H9 (cell line): ENCODE data around the gene GNA12. TPM values are rescaled to one million over a fixed set of nuclear protein-coding genes. Genes with fewer than 3 reads are reported as not detected.

ENCODE experiments used
- DNase-seq: peaks from one replicate; pipeline ENCODE4 v3.0.0-alpha.2; 2017
- H2AFZ ChIP-seq: one replicate; pipeline ENCODE4 v1.6.1; 2013; ENCODE audit warnings: mild to moderate bottlenecking, low read length, control low read depth, moderate library complexity
- H2AK5ac ChIP-seq: 2 replicates; pipeline ENCODE4 v1.6.1; 2013; ENCODE audit warnings: low read length, control low read depth, mixed read lengths; ENCODE audit not compliant: insufficient read length
- H2BK120ac ChIP-seq: one replicate; pipeline ENCODE4 v1.6.1; 2013; ENCODE audit warnings: low read depth, mild to moderate bottlenecking, low read length, control low read depth, inconsistent platforms; ENCODE audit not compliant: poor library complexity, severe bottlenecking
- H2BK12ac ChIP-seq: 2 replicates; pipeline ENCODE4 v1.6.1; 2013; ENCODE audit warnings: low read length, control low read depth, mixed read lengths, low read depth; ENCODE audit not compliant: insufficient read length
- H2BK15ac ChIP-seq: 2 replicates; pipeline ENCODE4 v1.6.1; 2013; ENCODE audit warnings: low read depth, low read length, control low read depth
- H2BK20ac ChIP-seq: one replicate; pipeline ENCODE4 v1.6.1; 2013; ENCODE audit warnings: low read depth, mild to moderate bottlenecking, low read length, control low read depth, inconsistent platforms; ENCODE audit not compliant: poor library complexity, severe bottlenecking
- H2BK5ac ChIP-seq: 2 replicates; pipeline ENCODE4 v1.6.1; 2013; ENCODE audit warnings: low read length, control low read depth, mixed read lengths; ENCODE audit not compliant: insufficient read length
- H3K14ac ChIP-seq: 2 replicates; pipeline ENCODE4 v1.6.1; 2013; ENCODE audit warnings: low read length, control low read depth; ENCODE audit not compliant: insufficient read depth
- H3K18ac ChIP-seq: 2 replicates; pipeline ENCODE4 v1.6.1; 2013; ENCODE audit warnings: low read depth, mild to moderate bottlenecking, mixed read lengths, low read length, control low read depth; ENCODE audit not compliant: insufficient read length
- H3K23ac ChIP-seq: 2 replicates; pipeline ENCODE4 v1.6.1; 2013; ENCODE audit warnings: low read length, control low read depth, mixed read lengths, low read depth; ENCODE audit not compliant: insufficient read length
- H3K23me2 ChIP-seq: 2 replicates; pipeline ENCODE4 v1.6.1; 2013; ENCODE audit warnings: low read depth, mild to moderate bottlenecking, mixed read lengths, low read length, control low read depth; ENCODE audit not compliant: insufficient read length, poor library complexity, severe bottlenecking
- H3K27ac ChIP-seq: 2 replicates; pipeline ENCODE4 v1.5.1; 2013; ENCODE audit warnings: low read length, control low read depth, mixed read lengths, low read depth; ENCODE audit not compliant: insufficient read length
- H3K27me3 ChIP-seq: 2 replicates; pipeline ENCODE4 v1.6.1; 2013; ENCODE audit warnings: low read length, control low read depth, inconsistent platforms; ENCODE audit not compliant: insufficient read depth
- H3K4ac ChIP-seq: 2 replicates; pipeline ENCODE4 v1.6.1; 2013; ENCODE audit warnings: low read depth, mild to moderate bottlenecking, control low read depth, inconsistent platforms, low read length, moderate library complexity
- H3K4me1 ChIP-seq: 2 replicates; pipeline ENCODE4 v1.6.1; 2013; ENCODE audit warnings: low read length, control low read depth, inconsistent platforms; ENCODE audit not compliant: insufficient read depth
- H3K4me2 ChIP-seq: 2 replicates; pipeline ENCODE4 v1.6.1; 2013; ENCODE audit warnings: low read length, control low read depth, mixed read lengths; ENCODE audit not compliant: insufficient read length, insufficient read depth
- H3K56ac ChIP-seq: 2 replicates; pipeline ENCODE4 v1.6.1; 2013; ENCODE audit warnings: low read depth, mild to moderate bottlenecking, mixed read lengths, low read length, control low read depth; ENCODE audit not compliant: insufficient read length
- H3K79me1 ChIP-seq: 2 replicates; pipeline ENCODE4 v1.6.1; 2013; ENCODE audit warnings: low read depth, mild to moderate bottlenecking, moderate library complexity, low read length, control low read depth, inconsistent platforms; ENCODE audit not compliant: insufficient read depth, poor library complexity, severe bottlenecking
- H3K79me2 ChIP-seq: 2 replicates; pipeline ENCODE4 v1.6.1; 2013; ENCODE audit warnings: low read length, control low read depth, inconsistent platforms; ENCODE audit not compliant: insufficient read depth
- H3K9ac ChIP-seq: 2 replicates; pipeline ENCODE4 v1.6.1; 2013; ENCODE audit warnings: low read length, control low read depth, mixed read lengths; ENCODE audit not compliant: insufficient read length; ENCODE audit errors: extremely low read depth
- H3K9me3 ChIP-seq: one replicate; pipeline ENCODE4 v1.6.1; 2013; ENCODE audit warnings: low read depth, low read length, inconsistent platforms; ENCODE audit not compliant: control insufficient read depth
- H3T11ph ChIP-seq: one replicate; pipeline ENCODE4 v1.6.1; 2013; ENCODE audit warnings: mild to moderate bottlenecking, low read length, control low read depth, inconsistent platforms
- H4K20me1 ChIP-seq: one replicate; pipeline ENCODE4 v1.6.1; 2013; ENCODE audit not compliant: control insufficient read depth, insufficient read length, insufficient read depth
- H4K5ac ChIP-seq: 2 replicates; pipeline ENCODE4 v1.6.1; 2013; ENCODE audit warnings: low read depth, mild to moderate bottlenecking, mixed read lengths, low read length, control low read depth; ENCODE audit not compliant: insufficient read length
- H4K8ac ChIP-seq: replicated peaks from 2 replicates; pipeline ENCODE4 v1.6.1; 2013; ENCODE audit warnings: low read length, control low read depth, mixed read lengths, low read depth; ENCODE audit not compliant: insufficient read length
- H4K91ac ChIP-seq: 2 replicates; pipeline ENCODE4 v1.6.1; 2013; ENCODE audit warnings: low read depth, mild to moderate bottlenecking, moderate library complexity, mixed read lengths, low read length, control low read depth; ENCODE audit not compliant: insufficient read length
- H3K27ac Mint-ChIP-seq, 3 experiments: 2 replicates in 2 of 3; 3 replicates in 1 of 3; pipeline ENCODE4 v1.8.0; 2020 to 2021; ENCODE audit warnings: mixed read lengths in 3 of 3, mild to moderate bottlenecking in 1 of 3, moderate library complexity in 1 of 3
- H3K27me3 Mint-ChIP-seq: 2 replicates; pipeline ENCODE4 v1.8.0; 2021; ENCODE audit warnings: low read depth, mild to moderate bottlenecking, moderate library complexity, mixed read lengths
- H3K36me3 Mint-ChIP-seq, 3 experiments: 2 replicates in 2 of 3; 3 replicates in 1 of 3; pipeline ENCODE4 v1.8.0; 2020 to 2021; ENCODE audit warnings: low read depth in 3 of 3, mixed read lengths in 3 of 3; ENCODE audit not compliant: insufficient read depth in 1 of 3
- H3K4me1 Mint-ChIP-seq, 2 experiments: 2 replicates each; pipeline ENCODE4 v1.8.0; 2020; ENCODE audit warnings: mixed read lengths in 2 of 2
- H3K4me3 Mint-ChIP-seq, 2 experiments: 2 replicates in 1 of 2; 3 replicates in 1 of 2; pipeline ENCODE4 v1.8.0; 2020 to 2021; ENCODE audit warnings: mild to moderate bottlenecking in 2 of 2, mixed read lengths in 2 of 2, moderate library complexity in 1 of 2
- H3K9me3 Mint-ChIP-seq, 2 experiments: 2 replicates in 1 of 2; 3 replicates in 1 of 2; pipeline ENCODE4 v1.8.0; 2020; ENCODE audit warnings: mild to moderate bottlenecking in 2 of 2, mixed read lengths in 2 of 2, moderate library complexity in 1 of 2
- WGBS: extraction: QIAGEN DNeasy Blood & Tissue Kit; methylation state at CpG from one replicate; pipeline ENCODE4 v1.1.7; 2013; ENCODE audit warnings: missing lambda C conversion rate, low lambda C conversion rate, mixed read lengths; ENCODE audit not compliant: insufficient read length; ENCODE audit errors: extremely low coverage; 5-methylcytosine and 5-hydroxymethylcytosine counted together
- total RNA-seq: library from RNA; stranded (reverse); gene quantifications from 2 replicates; pipeline ENCODE4 v1.2.1, GENCODE V29; 2021
- TF ChIP-seq, protein P1 (sequence below): fragments of 200-600 bp; sonication (generic); conservative IDR thresholded peaks from 3 replicates; pipeline ENCODE4 v1.8.0; 2021; ENCODE audit warnings: antibody characterized with exemption, mild to moderate bottlenecking

Gene GNA12
- total RNA-seq, 1 experiment from 2014 or later, result 60.2 TPM

DNA sequence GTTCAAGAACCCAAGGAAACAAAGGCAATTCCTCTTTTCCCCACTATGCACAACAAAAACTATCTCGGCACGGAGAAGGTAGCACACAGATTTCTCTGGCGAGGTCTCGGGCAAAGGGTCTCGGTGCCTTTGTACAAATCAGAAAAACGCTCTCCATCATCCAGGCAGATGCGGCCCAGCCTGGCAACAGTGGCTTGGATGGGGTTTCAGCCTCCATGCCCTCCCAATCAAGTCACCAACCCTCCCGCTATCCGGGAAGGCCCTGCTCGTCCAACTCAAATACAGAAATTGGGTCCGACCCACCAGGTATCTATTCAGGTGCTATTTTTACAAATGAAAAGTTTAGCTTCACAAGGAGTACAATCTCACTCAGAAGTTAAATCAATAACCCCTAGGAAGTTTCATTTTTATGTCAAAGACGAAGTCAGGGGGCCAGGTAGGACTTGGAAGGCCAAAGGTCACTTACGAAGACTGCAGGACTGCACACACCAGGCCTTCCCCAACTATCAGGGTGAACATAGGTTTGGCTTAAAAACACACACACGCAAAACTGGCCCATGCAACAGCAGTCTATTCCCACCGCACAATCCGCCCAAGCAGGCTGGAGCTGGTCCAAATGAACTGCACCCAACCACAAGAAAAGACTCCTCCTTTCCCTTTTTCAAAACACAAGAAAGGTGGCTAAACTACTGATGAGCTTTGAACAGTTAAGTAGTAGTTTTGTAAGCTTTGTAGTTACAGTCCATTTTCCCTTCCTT, 43.0 kb downstream of the GNA12 start:
- WGBS, result no CpG with 5 or more reads among the region's 16 CpGs
- Histone ChIP-seq H4K91ac (no peak overlapping the region), H3K23ac (no peak overlapping the region), H3K27me3 (no peaks in the 10 kb centered on the region), H2BK120ac (no peak overlapping the region), H3K79me2 (peaks cover 45% of the 10 kb centered on the region; the same call in 1 of the 2 replicates), H3K27ac (no peak overlapping the region), H3K4me2 (no peak overlapping the region), H2AFZ (no peak overlapping the region), H3K4me1 (peaks cover 34% of the 10 kb centered on the region; the same call in 1 of the 2 replicates), H2BK20ac (no peak overlapping the region), H4K8ac (no peak overlapping the region), H3K9ac (no peak overlapping the region), H2AK5ac (no peak overlapping the region), H3K18ac (no peak overlapping the region), H3T11ph (no peak overlapping the region), H4K5ac (no peak overlapping the region), H3K14ac (no peak overlapping the region; the same call in 1 of the 2 replicates), H4K20me1 (no peaks in the 10 kb centered on the region), H3K4ac (no peak overlapping the region), H2BK12ac (no peak overlapping the region), H3K56ac (no peak overlapping the region), H2BK5ac (no peak overlapping the region), H3K23me2 (peaks cover 3% of the 10 kb centered on the region), H3K79me1 (peaks cover 5% of the 10 kb centered on the region), H2BK15ac (no peak overlapping the region), H3K9me3 (no peaks in the 10 kb centered on the region)
- TF ChIP-seq, protein P1, sequence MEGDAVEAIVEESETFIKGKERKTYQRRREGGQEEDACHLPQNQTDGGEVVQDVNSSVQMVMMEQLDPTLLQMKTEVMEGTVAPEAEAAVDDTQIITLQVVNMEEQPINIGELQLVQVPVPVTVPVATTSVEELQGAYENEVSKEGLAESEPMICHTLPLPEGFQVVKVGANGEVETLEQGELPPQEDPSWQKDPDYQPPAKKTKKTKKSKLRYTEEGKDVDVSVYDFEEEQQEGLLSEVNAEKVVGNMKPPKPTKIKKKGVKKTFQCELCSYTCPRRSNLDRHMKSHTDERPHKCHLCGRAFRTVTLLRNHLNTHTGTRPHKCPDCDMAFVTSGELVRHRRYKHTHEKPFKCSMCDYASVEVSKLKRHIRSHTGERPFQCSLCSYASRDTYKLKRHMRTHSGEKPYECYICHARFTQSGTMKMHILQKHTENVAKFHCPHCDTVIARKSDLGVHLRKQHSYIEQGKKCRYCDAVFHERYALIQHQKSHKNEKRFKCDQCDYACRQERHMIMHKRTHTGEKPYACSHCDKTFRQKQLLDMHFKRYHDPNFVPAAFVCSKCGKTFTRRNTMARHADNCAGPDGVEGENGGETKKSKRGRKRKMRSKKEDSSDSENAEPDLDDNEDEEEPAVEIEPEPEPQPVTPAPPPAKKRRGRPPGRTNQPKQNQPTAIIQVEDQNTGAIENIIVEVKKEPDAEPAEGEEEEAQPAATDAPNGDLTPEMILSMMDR, result no peak
- no peaks in the 10 kb centered on the region for H3K27me3 Mint-ChIP-seq
- DNase-seq, result no peak
- no peaks in the 10 kb centered on the region for H3K36me3 Mint-ChIP-seq
- H3K27ac Mint-ChIP-seq, result peak overlapping the region; percentile 19 to 90 (median 84); a peak in 5 of 7 replicates
- peaks cover 60 to 66% of the 10 kb centered on the region in 2 experiments for H3K4me1 Mint-ChIP-seq
- peak overlapping the region in 1 of 2 experiments; percentile 35; a peak in 1 of 5 replicates for H3K4me3 Mint-ChIP-seq
- H3K9me3 Mint-ChIP-seq, result no peaks in the 10 kb centered on the region; a peak in 1 of 5 replicates
